GM23248 (cell line): ENCODE measurements around the gene ACTR3C.

ENCODE experiments used
- EZH2 ChIP-seq: fragments of 200-600 bp; sonication (generic); IDR thresholded peaks from 2 replicates; pipeline ENCODE4 v1.6.1; 2018; ENCODE audit warnings: antibody characterized with exemption, mild to moderate bottlenecking; ENCODE audit not compliant: insufficient read depth, poor library complexity, severe bottlenecking
- EZH2phosphoT487 ChIP-seq: fragments of 200-600 bp; sonication (generic); IDR thresholded peaks from 2 replicates; pipeline ENCODE4 v1.6.1; 2018; ENCODE audit warnings: antibody characterized with exemption, moderate library complexity, mild to moderate bottlenecking, low read depth; ENCODE audit not compliant: insufficient read depth

DNA sequence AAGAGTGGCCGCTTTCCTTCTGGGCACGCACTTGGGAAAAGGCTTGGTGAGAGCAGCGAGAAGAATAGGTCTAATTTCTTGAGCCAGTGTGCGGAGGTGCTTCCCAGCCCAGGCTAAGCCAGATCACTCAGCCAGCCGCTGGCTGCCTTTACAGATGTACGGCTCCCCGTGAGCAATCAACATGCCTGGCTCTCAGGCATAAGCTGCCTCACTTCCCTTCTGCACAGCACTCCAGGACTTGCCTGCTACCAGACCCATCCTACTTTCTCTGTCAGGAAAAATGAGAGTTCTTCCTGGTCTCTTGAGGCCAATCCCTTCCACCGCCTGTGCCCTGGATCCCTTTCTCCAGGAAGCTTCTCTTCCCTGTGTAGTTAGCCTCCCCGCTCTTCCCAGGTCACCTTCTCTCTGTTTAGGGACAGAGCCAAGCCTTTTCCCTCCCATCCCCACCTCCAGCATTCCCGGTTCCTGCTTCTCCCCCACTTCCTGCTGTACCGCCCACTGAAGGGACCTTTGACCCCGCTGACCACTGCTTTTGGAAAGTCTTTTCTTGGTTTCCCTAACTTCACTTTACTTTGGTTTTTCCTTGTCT lies 1.1 kb upstream of the ACTR3C start:
- no peak for TF ChIP-seq EZH2phosphoT487
- TF ChIP-seq EZH2 = no peak
